ENCODE results near the gene PMEL.

Gene PMEL

DNA sequence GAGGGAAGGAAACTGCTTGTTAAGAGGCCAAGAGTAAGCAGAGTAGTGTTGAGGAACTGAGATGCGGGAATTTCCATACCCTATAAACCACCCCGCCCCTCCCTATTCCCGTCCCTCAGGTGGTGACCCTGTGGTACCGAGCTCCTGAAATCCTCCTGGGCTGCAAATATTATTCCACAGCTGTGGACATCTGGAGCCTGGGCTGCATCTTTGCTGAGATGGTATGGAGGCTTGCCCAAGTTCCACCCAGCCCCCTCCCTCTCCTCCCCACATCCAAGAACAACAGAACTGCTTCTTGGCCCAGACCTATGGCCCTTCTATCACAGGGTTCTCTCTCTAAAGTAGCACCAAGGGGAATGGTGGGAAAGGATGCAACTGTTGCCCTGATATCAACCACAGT lies 3.5 kb upstream of the PMEL start:
- TF ChIP-seq, protein P1, sequence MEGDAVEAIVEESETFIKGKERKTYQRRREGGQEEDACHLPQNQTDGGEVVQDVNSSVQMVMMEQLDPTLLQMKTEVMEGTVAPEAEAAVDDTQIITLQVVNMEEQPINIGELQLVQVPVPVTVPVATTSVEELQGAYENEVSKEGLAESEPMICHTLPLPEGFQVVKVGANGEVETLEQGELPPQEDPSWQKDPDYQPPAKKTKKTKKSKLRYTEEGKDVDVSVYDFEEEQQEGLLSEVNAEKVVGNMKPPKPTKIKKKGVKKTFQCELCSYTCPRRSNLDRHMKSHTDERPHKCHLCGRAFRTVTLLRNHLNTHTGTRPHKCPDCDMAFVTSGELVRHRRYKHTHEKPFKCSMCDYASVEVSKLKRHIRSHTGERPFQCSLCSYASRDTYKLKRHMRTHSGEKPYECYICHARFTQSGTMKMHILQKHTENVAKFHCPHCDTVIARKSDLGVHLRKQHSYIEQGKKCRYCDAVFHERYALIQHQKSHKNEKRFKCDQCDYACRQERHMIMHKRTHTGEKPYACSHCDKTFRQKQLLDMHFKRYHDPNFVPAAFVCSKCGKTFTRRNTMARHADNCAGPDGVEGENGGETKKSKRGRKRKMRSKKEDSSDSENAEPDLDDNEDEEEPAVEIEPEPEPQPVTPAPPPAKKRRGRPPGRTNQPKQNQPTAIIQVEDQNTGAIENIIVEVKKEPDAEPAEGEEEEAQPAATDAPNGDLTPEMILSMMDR (IDR thresholded peaks at IDR 0.05; ENCODE audit: low read depth, low read length), result no peak
- no peak for DNase-seq (ENCODE audit: extremely low read depth, low read depth)

DNA sequence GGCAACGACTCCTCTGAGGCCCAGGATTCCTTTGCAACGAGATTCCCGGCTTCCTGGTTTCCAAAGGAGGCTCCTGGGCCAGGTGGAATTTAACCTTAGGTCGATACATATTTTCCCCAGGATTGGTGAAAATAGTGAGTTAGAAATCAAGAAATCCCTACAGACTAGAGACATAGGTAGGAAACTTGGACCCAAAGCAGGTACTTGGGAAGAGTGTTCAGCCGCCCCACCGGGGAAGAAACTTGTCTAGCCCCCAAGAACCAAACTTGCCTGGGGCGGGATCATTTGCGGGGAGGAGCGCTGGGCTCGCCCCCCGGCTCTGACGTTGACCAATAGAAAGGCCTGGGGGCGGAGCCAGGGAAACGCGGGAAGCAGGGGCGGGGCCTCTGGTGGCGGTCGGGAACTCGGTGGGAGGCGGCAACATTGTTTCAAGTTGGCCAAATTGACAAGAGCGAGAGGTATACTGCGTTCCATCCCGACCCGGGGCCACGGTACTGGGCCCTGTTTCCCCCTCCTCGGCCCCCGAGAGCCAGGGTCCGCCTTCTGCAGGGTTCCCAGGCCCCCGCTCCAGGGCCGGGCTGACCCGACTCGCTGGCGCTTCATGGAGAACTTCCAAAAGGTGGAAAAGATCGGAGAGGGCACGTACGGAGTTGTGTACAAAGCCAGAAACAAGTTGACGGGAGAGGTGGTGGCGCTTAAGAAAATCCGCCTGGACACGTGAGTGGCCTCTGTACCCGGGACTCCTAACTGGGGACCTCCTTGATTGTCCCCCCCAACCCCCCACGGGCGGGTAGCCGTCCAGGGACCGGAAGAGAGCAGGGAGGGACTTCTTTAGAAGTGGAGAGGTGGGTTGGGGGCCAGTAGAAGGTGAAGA lies 803 bp upstream of the PMEL start, which contains the start of gene CDK2:
CDK2 (plus strand) TSS at position 423 of the 874 bp plus-strand sequence; CDS start at position 602, 179 bp downstream.
- DNase-seq (ENCODE audit: extremely low read depth, low read depth), result peak; percentile 31
- TF ChIP-seq, protein P1 (IDR thresholded peaks at IDR 0.05; ENCODE audit: low read depth, low read length), result no peak

DNA sequence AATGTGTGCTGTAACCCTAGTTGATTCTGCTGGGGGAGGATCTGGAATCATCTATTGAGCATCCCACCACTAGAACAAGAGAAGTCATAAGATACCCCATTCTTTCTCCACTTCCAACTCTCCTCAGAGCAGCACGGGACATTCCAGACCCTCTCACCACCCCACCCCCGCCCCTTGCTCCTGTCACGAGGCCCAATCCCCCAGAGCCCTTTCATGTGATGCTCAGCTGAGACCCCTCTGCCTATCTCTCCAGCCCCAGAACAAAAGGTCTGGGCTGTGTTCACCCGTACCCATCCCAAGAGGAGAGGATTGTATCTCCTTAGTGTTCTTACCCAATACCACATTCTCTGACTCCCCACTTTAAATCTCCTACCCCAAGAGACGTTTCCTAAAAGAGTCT lies 602 bp downstream of the PMEL start:
- TF ChIP-seq, protein P1 (IDR thresholded peaks at IDR 0.05; ENCODE audit: low read depth, low read length), result no peak
- DNase-seq (ENCODE audit: extremely low read depth, low read depth), result no peak

DNA sequence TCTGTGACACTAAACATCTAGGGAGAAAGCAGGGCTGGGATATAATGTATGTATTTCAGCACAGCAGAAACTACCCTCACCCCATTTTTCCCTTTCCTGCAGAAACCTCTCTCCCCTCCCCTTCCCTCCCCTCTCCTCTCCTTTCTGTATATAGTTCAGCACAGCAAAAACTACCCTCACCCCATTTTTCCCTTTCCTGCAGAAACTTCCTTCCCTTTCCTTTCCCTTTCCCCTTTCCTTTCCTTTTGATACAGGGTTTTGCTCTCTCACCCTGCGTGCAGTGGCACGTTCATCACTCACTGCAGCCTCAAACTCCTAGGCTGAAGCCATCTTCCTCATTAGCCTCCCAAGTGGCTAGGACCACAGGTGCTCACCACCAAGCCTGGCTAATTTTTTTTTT lies 2.1 kb downstream of the PMEL start:
- TF ChIP-seq, protein P1 (IDR thresholded peaks at IDR 0.05; ENCODE audit: low read depth, low read length), result no peak

DNA sequence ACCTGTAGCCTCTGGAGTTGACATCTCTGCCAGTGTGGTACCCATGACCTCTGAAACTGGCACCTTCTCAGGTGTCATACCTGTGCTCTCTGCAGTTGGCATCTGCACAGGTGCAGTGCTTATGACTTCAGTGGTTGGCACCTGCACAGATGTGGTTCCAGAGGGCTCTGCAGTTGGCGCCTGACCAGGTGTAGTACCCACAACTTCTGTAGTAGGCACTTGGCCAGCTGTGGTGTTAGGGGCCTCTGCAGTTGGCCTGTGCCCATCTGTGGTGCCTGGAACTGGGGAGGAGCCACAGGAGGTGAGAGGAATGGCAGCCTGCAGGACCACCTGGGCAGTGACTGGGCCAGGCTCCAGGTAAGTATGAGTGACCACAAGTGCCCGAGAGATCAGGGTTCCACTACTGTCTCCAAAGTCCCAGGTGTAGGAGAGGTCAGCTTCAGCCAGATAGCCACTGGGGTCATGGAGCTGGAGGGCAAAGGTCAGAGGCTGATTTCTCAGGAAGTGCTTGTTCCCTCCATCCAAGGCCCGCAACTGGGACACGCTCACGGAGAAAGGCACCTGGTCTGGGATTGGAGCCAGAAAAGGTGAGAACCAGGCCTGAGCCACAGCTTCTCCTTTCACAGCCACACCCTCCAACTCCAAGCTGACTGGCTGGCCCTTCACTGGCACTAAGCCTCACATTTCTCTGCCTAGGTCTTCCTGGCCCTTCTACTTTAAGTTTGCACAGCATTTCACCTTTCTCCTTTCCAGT lies 8.6 kb downstream of the PMEL start:
- TF ChIP-seq, protein P1 (IDR thresholded peaks at IDR 0.05; ENCODE audit: low read depth, low read length), result no peak
- no peak for DNase-seq (ENCODE audit: extremely low read depth, low read depth)

More for the DNA sequence above, 2.1 kb downstream of the PMEL start:
- no peak for DNase-seq (ENCODE audit: extremely low read depth, low read depth)

DNA sequence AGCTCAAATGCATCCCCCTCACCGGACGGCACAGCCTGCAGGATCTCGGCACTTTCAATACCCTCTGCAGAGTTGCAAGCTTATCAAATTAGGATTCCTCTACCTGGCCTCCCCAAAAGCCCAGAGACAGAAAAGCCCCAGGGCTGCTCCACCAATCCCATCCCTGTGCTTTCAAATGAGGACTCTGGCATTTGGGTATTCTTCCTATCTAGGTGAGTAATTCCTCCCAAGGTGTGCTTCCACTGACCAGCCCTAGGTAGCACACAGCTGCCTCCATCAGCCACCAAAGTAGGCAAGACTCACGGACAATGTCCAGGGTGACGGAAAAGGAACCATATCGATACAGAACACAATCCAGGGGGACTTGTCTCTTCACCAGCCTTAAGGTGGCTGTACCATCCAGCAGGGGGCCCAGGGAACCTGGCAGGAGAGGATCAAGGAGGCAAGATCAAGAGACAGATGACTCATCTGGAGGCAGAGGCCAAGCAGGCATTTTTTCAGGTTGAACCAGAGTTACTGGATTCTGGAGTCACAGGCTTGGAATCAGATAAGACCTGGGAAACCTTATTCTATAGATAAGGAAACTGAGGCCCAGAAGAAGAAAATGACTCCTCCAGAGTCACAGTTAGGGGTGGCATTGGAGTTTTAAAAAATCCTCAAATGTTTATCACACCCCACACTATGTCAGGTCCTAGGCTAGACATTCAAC lies 9.9 kb downstream of the PMEL start:
- no peak for DNase-seq (ENCODE audit: extremely low read depth, low read depth)
- TF ChIP-seq, protein P1 (IDR thresholded peaks at IDR 0.05; ENCODE audit: low read depth, low read length), result peak; percentile 25

All from AG09319 (cell line).